K562 (cell line): ENCODE measurements around the gene PPT2. TPM values are rescaled to one million over a fixed set of nuclear protein-coding genes. Genes with fewer than 3 reads are reported as not detected.

Experiments
- BCL6 ChIP-seq: fragments of 250-450 bp; sonication (Bioruptor Pico); IDR thresholded peaks from 2 replicates; pipeline ENCODE4 v1.4.0; 2020
- BRCA1 ChIP-seq, 2 experiments: fragments of 450-650 bp in 1 of 2; sonication (generic) in 1 of 2; formaldehyde crosslinking in 1 of 2; IDR thresholded peaks; 2 replicates each; pipeline versions ENCODE4 v1.5.0 to v1.6.1; 2017 to 2020; ENCODE audit warnings: mild to moderate bottlenecking in 1 of 2, missing genetic modification reagents in 1 of 2
- CAMTA2 ChIP-seq: fragments of 250-450 bp; sonication (Bioruptor Pico); conservative IDR thresholded peaks from 2 replicates; pipeline ENCODE4 v1.5.1; 2022
- CEBPB ChIP-seq: fragments of 450-650 bp; IDR thresholded peaks from 2 replicates; pipeline ENCODE4 v1.6.1; 2016; ENCODE audit warnings: missing genetic modification characterization, missing compliant biosample characterization
- FOXA3 ChIP-seq, 2 experiments: fragments of 450-650 bp in 1 of 2; sonication (generic) in 1 of 2; formaldehyde crosslinking; IDR thresholded peaks in 1 of 2; conservative IDR thresholded peaks in 1 of 2; 2 replicates each; pipeline versions ENCODE4 v1.4.0 to v1.8.0; 2020 to 2022; ENCODE audit warnings: mild to moderate bottlenecking in 2 of 2, missing genetic modification reagents in 1 of 2
- KLF10 ChIP-seq: fragments of 250-450 bp; sonication (Bioruptor Pico); IDR thresholded peaks from 2 replicates; pipeline ENCODE4 v1.6.1; 2021; ENCODE audit warnings: matching md5 sums
- MAFF ChIP-seq: IDR thresholded peaks from 2 replicates; pipeline ENCODE4 v1.6.1; 2012; ENCODE audit warnings: low read length, improper control_type of control experiment
- NCOA1 ChIP-seq: fragments of 450-650 bp; IDR thresholded peaks from 2 replicates; pipeline ENCODE4 v1.6.1; 2016; ENCODE audit warnings: low read depth
- NR1H2 ChIP-seq: sonication (generic); formaldehyde crosslinking; IDR thresholded peaks from 2 replicates; pipeline ENCODE4 v1.4.0; 2020; ENCODE audit warnings: mild to moderate bottlenecking, missing genetic modification reagents
- RAD21 ChIP-seq, 2 experiments: fragments of 250-450 bp in 1 of 2; fragments of 450-650 bp in 1 of 2; sonication (Bioruptor Pico) in 1 of 2; formaldehyde crosslinking in 1 of 2; IDR thresholded peaks in 1 of 2; conservative IDR thresholded peaks in 1 of 2; 2 replicates each; pipeline versions ENCODE4 v1.4.0 to v1.8.0; 2020 to 2022; ENCODE audit warnings: mild to moderate bottlenecking in 2 of 2, moderate library complexity in 1 of 2
- RFX5 ChIP-seq: IDR thresholded peaks from 2 replicates; pipeline ENCODE4 v1.6.1; 2011; ENCODE audit warnings: low read depth, mild to moderate bottlenecking, improper control_type of control experiment, low read length
- SAFB ChIP-seq: fragments of 200-400 bp; formaldehyde crosslinking; IDR thresholded peaks from 2 replicates; pipeline ENCODE4 v1.6.1; 2017; ENCODE audit warnings: low read depth, low read length, borderline replicate concordance
- SIN3B ChIP-seq: fragments of 450-650 bp; IDR thresholded peaks from 2 replicates; pipeline ENCODE4 v1.6.1; 2017; ENCODE audit warnings: low read depth, mild to moderate bottlenecking, moderate library complexity
- SP1 ChIP-seq: sonication (generic); formaldehyde crosslinking; IDR thresholded peaks from 2 replicates; pipeline ENCODE4 v1.8.1; 2022; ENCODE audit warnings: mild to moderate bottlenecking, missing genetic modification reagents
- TFAM ChIP-seq: fragments of 250-450 bp; sonication (Bioruptor Pico); conservative IDR thresholded peaks from 2 replicates; pipeline ENCODE4 v1.5.0; 2021; ENCODE audit warnings: mild to moderate bottlenecking, moderate library complexity
- U2AF2 ChIP-seq: fragments of 200-400 bp; formaldehyde crosslinking; optimal IDR thresholded peaks from 2 replicates; pipeline ENCODE3; 2017; ENCODE audit warnings: low read depth, mild to moderate bottlenecking, low read length
- polyA plus RNA-seq, 8 experiments: library from polyadenylated mRNA; depleted of rRNA in 4 of 8; stranded (reverse) in 5 of 8; unstranded in 3 of 8; fragments of >200 nt; fragmentation: Nextera tagmentation in 2 of 8; fragmentation: Illumina TruSeq in 1 of 8; extraction: Ambion mirVana in 2 of 8; extraction: Trizol in 1 of 8; gene quantifications; 2 replicates each; pipeline versions ENCODE4 v1.2.1 to v1.2.3, GENCODE V29; 2011 to 2014; ENCODE audit warnings: inconsistent platforms in 1 of 8, missing spikeins in 1 of 8
- total RNA-seq, 7 experiments: library from RNA; depleted of rRNA in 6 of 7; stranded (reverse); fragments of >200 nt in 6 of 7; fragmentation: Illumina TruSeq in 2 of 7; extraction: Trizol in 2 of 7; gene quantifications; 2 replicates each; pipeline versions ENCODE4 v1.2.1 to v1.2.3, GENCODE V29; 2011 to 2021; ENCODE audit warnings: low replicate concordance in 1 of 7
- TF ChIP-seq, protein P1 (sequence below): fragments of 250-450 bp; sonication (Bioruptor Pico); IDR thresholded peaks from 2 replicates; pipeline ENCODE4 v1.4.0; 2020; ENCODE audit warnings: mild to moderate bottlenecking, moderate library complexity, borderline replicate concordance
- TF ChIP-seq, protein P2 (sequence below): fragments of 450-650 bp; IDR thresholded peaks from 2 replicates; pipeline ENCODE4 v1.6.1; 2017; ENCODE audit warnings: antibody characterized with exemption
- TF ChIP-seq, protein P3 (sequence below), 2 experiments: fragments of 200-800 bp in 1 of 2; sonication (Bioruptor generic) in 1 of 2; sonication (generic) in 1 of 2; formaldehyde crosslinking in 1 of 2; IDR thresholded peaks in 1 of 2; conservative IDR thresholded peaks in 1 of 2; 2 replicates each; pipeline versions ENCODE4 v1.5.0 to v1.6.1; 2016 to 2020; ENCODE audit warnings: missing compliant biosample characterization in 1 of 2, missing genetic modification characterization in 1 of 2, missing genetic modification reagents in 1 of 2
- TF ChIP-seq, protein P4 (sequence below): sonication (generic); formaldehyde crosslinking; IDR thresholded peaks from 2 replicates; pipeline ENCODE4 v1.8.1; 2023; ENCODE audit warnings: mild to moderate bottlenecking, missing genetic modification reagents, moderate library complexity

PPT2 gene
- total and polyA plus RNA-seq, 9 of the 15 experiments (the other 6 are each of a cell fraction or from before 2014, with no cell fraction given), result 27.4 to 98.8 (median 69.9) TPM

DNA sequence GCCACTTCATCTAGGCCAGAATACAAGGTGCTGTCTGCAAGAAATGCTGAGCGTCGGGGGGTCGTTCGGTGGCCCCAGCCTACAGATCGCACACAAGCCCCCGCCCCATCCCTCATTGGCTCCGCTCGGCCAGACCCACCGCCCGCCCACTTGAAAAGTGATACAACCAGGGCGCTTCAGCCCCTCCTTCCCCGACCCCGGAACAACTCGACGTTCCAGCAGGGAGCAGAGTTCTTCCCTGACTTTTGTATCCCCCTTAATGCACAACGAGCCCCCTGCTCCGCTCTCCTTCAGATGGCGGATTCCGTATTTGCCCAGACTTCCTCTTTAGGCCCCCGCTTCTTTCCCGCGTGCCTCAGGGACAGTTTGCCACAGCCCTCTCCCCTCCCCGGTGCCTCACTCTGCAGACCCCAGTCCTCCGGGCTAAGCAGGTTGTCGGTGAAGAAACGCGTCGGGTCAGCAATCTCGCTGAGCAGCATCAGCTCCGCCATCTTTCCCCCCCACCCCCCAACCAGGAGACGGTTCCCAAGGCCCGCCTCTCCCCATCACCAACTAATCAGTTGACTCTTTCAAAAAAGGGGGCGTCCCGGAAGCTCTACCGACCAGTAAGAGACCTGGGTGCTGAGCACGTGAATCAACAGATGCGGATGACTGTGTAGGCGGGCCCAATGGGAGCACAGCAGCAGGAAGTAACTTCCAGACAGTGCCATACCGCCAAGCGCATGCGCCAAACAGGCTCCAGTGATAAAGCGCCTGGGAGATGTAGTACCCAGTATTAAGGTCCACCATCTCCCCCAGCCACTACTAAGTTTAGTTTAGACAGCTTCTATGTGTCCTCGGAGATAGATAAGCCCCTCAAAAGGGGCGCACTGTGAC, 26.0 kb upstream of the PPT2 start, which contains the start of gene ATF6B (continued):
- TF ChIP-seq, protein P1, sequence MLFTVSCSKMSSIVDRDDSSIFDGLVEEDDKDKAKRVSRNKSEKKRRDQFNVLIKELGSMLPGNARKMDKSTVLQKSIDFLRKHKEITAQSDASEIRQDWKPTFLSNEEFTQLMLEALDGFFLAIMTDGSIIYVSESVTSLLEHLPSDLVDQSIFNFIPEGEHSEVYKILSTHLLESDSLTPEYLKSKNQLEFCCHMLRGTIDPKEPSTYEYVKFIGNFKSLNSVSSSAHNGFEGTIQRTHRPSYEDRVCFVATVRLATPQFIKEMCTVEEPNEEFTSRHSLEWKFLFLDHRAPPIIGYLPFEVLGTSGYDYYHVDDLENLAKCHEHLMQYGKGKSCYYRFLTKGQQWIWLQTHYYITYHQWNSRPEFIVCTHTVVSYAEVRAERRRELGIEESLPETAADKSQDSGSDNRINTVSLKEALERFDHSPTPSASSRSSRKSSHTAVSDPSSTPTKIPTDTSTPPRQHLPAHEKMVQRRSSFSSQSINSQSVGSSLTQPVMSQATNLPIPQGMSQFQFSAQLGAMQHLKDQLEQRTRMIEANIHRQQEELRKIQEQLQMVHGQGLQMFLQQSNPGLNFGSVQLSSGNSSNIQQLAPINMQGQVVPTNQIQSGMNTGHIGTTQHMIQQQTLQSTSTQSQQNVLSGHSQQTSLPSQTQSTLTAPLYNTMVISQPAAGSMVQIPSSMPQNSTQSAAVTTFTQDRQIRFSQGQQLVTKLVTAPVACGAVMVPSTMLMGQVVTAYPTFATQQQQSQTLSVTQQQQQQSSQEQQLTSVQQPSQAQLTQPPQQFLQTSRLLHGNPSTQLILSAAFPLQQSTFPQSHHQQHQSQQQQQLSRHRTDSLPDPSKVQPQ (CRISPR knock-in tag), result no peak
- no peak for TF ChIP-seq CAMTA2
- no peak for TF ChIP-seq BCL6 (CRISPR knock-in tag)
- no peak for TF ChIP-seq CEBPB (tag)
- TF ChIP-seq FOXA3 (CRISPR knock-in tag; conservative IDR thresholded peaks at IDR 0.05 in 1 of 2, IDR thresholded peaks at IDR 0.05 in 1 of 2), result no peak
- TF ChIP-seq, protein P2, sequence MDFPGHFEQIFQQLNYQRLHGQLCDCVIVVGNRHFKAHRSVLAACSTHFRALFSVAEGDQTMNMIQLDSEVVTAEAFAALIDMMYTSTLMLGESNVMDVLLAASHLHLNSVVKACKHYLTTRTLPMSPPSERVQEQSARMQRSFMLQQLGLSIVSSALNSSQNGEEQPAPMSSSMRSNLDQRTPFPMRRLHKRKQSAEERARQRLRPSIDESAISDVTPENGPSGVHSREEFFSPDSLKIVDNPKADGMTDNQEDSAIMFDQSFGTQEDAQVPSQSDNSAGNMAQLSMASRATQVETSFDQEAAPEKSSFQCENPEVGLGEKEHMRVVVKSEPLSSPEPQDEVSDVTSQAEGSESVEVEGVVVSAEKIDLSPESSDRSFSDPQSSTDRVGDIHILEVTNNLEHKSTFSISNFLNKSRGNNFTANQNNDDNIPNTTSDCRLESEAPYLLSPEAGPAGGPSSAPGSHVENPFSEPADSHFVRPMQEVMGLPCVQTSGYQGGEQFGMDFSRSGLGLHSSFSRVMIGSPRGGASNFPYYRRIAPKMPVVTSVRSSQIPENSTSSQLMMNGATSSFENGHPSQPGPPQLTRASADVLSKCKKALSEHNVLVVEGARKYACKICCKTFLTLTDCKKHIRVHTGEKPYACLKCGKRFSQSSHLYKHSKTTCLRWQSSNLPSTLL, result no peak
- TF ChIP-seq, protein P3, sequence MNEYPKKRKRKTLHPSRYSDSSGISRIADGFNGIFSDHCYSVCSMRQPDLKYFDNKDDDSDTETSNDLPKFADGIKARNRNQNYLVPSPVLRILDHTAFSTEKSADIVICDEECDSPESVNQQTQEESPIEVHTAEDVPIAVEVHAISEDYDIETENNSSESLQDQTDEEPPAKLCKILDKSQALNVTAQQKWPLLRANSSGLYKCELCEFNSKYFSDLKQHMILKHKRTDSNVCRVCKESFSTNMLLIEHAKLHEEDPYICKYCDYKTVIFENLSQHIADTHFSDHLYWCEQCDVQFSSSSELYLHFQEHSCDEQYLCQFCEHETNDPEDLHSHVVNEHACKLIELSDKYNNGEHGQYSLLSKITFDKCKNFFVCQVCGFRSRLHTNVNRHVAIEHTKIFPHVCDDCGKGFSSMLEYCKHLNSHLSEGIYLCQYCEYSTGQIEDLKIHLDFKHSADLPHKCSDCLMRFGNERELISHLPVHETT (CRISPR knock-in tag; conservative IDR thresholded peaks at IDR 0.05 in 1 of 2, IDR thresholded peaks at IDR 0.05 in 1 of 2), result peak in 1 of 2 experiments; percentile 63; a peak in 1 of 4 replicates
- TF ChIP-seq U2AF2, result no peak
- TF ChIP-seq MAFF, result no peak
- no peak for TF ChIP-seq BRCA1 (IDR thresholded peaks at IDR 0.05)
- TF ChIP-seq BRCA1 (CRISPR knock-in tag; IDR thresholded peaks at IDR 0.05), result no peak
- TF ChIP-seq SAFB, result no peak
- TF ChIP-seq TFAM (CRISPR knock-in tag), result no peak
- peak; percentile 93 for TF ChIP-seq SP1 (CRISPR knock-in tag)
- TF ChIP-seq RAD21 (CRISPR knock-in tag; conservative IDR thresholded peaks at IDR 0.05 in 1 of 2, IDR thresholded peaks at IDR 0.05 in 1 of 2), result no peak
- TF ChIP-seq RFX5, result no peak
- peak; percentile 88 for TF ChIP-seq SIN3B
- TF ChIP-seq, protein P4, sequence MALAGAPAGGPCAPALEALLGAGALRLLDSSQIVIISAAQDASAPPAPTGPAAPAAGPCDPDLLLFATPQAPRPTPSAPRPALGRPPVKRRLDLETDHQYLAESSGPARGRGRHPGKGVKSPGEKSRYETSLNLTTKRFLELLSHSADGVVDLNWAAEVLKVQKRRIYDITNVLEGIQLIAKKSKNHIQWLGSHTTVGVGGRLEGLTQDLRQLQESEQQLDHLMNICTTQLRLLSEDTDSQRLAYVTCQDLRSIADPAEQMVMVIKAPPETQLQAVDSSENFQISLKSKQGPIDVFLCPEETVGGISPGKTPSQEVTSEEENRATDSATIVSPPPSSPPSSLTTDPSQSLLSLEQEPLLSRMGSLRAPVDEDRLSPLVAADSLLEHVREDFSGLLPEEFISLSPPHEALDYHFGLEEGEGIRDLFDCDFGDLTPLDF (CRISPR knock-in tag), result peak; percentile 75; the same call in 1 of the 2 replicates
- no peak for TF ChIP-seq NR1H2
- 0 out of 2 replicates have a peak, but pooled peaks have one; percentile 24 for TF ChIP-seq NCOA1
- TF ChIP-seq KLF10 (CRISPR knock-in tag), result no peak
